HuH-7.5 (cell line): ENCODE measurements around the gene CNN3.

Source experiments
- DNase-seq: peaks from one replicate; pipeline ENCODE4 v3.0.0; 2011; ENCODE audit warnings: low spot score

CNN3 gene

GRCh38 chr1:94855307-94855700 lies 71.6 kb downstream of the CNN3 start:
- DNase-seq, result no peak

- DNase-seq, result peak; percentile 79
Measured at GRCh38 chr1:94854458-94855306, 72.2 kb downstream of the CNN3 start.

GRCh38 chr1:94852788-94853187 lies 74.1 kb downstream of the CNN3 start:
- DNase-seq, result no peak

- DNase-seq, result no peak
Measured at GRCh38 chr1:94851571-94851970, 75.3 kb downstream of the CNN3 start.
